ENCODE data around the gene PCDH9.

PCDH9 gene

DNA sequence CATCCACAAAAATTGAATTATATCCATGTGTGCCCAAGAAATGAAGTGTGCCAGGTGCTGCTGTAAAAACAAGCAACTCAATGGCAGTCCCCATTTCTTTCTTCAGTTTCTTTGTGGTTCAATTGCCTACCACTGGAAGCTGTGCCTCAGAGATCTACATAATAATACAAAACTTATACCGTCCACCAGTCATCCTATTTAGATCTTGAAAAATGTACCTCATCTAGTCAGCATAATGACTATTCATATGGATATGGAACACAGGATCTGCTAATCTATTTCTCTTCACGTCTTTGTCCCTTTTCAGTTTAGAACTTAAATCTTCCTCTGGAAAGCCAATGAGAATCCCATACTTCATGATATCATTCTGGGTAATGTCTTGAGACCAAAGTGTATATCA is 648.5 kb downstream of the PCDH9 start:
- H3K36me3 ChIP-seq (ENCODE audit: control insufficient read depth, insufficient read depth, low read length): no peaks in the 10 kb centered on the region
- H3K27me3 ChIP-seq (ENCODE audit: control insufficient read depth, insufficient read depth, low read length): no peaks in the 10 kb centered on the region
- no peaks in the 10 kb centered on the region for H3K4me1 ChIP-seq (ENCODE audit: control insufficient read depth, insufficient read depth, low read length)
- H3K9me3 ChIP-seq (ENCODE audit: control insufficient read depth, insufficient read depth, low read length): no peaks in the 10 kb centered on the region
- no CpG with 5 or more reads among the region's 2 CpGs for WGBS (ENCODE audit: insufficient coverage, insufficient read length)
- no peak overlapping the region for H3K27ac ChIP-seq (ENCODE audit: low read length)
- no peak overlapping the region for H3K4me3 ChIP-seq (ENCODE audit: low read length)
- DNase-seq (ENCODE audit: low read depth, low spot score): no peak

DNA sequence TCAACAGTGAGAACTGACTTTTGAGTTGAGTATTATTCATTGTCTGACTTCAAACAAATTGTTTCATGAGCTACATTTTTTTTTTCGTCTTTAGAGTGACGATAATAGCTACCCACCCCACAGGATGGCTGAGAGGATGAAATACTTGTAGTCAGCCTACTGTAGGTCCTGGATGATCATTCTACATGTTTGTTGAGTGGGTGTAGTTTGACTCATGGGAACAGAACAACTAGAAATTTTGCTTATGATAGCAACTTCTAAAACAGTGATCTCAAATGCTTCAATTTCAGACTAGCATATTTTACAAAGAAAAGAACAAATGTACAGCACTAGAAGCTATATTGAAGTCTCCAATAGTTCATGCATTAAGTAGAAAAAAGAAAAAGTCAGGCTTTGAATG is 651.8 kb downstream of the PCDH9 start:
- H3K36me3 ChIP-seq (ENCODE audit: control insufficient read depth, insufficient read depth, low read length): no peaks in the 10 kb centered on the region
- no peaks in the 10 kb centered on the region for H3K4me1 ChIP-seq (ENCODE audit: control insufficient read depth, insufficient read depth, low read length)
- no peak overlapping the region for H3K27ac ChIP-seq (ENCODE audit: low read length)
- no peak overlapping the region for H3K4me3 ChIP-seq (ENCODE audit: low read length)
- WGBS (ENCODE audit: insufficient coverage, insufficient read length): no CpG with 5 or more reads among the region's 2 CpGs
- H3K27me3 ChIP-seq (ENCODE audit: control insufficient read depth, insufficient read depth, low read length): no peaks in the 10 kb centered on the region
- no peaks in the 10 kb centered on the region for H3K9me3 ChIP-seq (ENCODE audit: control insufficient read depth, insufficient read depth, low read length)
- DNase-seq (ENCODE audit: low read depth, low spot score): no peak

GRCh38 chr13:66577358-66577757 is 652.8 kb downstream of the PCDH9 start:
- Histone ChIP-seq H3K27me3 (ENCODE audit: control insufficient read depth, insufficient read depth, low read length) (no peaks in the 10 kb centered on the region), H3K27ac (ENCODE audit: low read length) (no peak overlapping the region), H3K4me1 (ENCODE audit: control insufficient read depth, insufficient read depth, low read length) (no peaks in the 10 kb centered on the region), H3K9me3 (ENCODE audit: control insufficient read depth, insufficient read depth, low read length) (no peaks in the 10 kb centered on the region), H3K36me3 (ENCODE audit: control insufficient read depth, insufficient read depth, low read length) (no peaks in the 10 kb centered on the region), H3K4me3 (ENCODE audit: low read length) (no peak overlapping the region)
- DNase-seq (ENCODE audit: low read depth, low spot score): no peak
- no CpG with 5 or more reads among the region's 2 CpGs for WGBS (ENCODE audit: insufficient coverage, insufficient read length)

GRCh38 chr13:66576381-66576780 is 653.8 kb downstream of the PCDH9 start:
- DNase-seq (ENCODE audit: low read depth, low spot score): no peak
- Histone ChIP-seq H3K27me3 (ENCODE audit: control insufficient read depth, insufficient read depth, low read length) (no peaks in the 10 kb centered on the region), H3K9me3 (ENCODE audit: control insufficient read depth, insufficient read depth, low read length) (no peaks in the 10 kb centered on the region), H3K27ac (ENCODE audit: low read length) (no peak overlapping the region), H3K4me1 (ENCODE audit: control insufficient read depth, insufficient read depth, low read length) (no peaks in the 10 kb centered on the region), H3K4me3 (ENCODE audit: low read length) (no peak overlapping the region), H3K36me3 (ENCODE audit: control insufficient read depth, insufficient read depth, low read length) (no peaks in the 10 kb centered on the region)
- no CpG with 5 or more reads among the region's 1 CpG for WGBS (ENCODE audit: insufficient coverage, insufficient read length)

DNA sequence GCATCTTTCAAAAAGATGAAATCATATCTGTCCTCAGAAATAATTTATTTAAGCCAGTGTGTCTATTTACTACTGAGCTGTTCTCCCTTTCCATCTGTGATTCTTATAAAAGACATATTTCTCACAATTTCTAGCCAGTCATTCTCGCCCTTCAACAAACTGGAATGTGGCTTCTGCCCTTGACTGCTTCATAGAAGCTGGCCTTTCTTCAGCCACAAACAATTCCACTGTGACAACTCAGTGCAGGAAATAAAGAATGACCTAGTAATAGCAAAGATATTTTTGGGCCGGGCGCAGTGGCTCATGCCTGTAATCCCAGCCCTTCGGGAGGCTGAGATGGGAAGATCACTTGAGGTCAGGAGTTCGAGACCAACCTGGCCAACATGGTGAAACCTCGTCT is 655.5 kb downstream of the PCDH9 start:
- no peak for DNase-seq (ENCODE audit: low read depth, low spot score)
- H3K4me3 ChIP-seq (ENCODE audit: low read length): no peak overlapping the region
- no peaks in the 10 kb centered on the region for H3K9me3 ChIP-seq (ENCODE audit: control insufficient read depth, insufficient read depth, low read length)
- no peaks in the 10 kb centered on the region for H3K4me1 ChIP-seq (ENCODE audit: control insufficient read depth, insufficient read depth, low read length)
- no CpG with 5 or more reads among the region's 6 CpGs for WGBS (ENCODE audit: insufficient coverage, insufficient read length)
- no peaks in the 10 kb centered on the region for H3K36me3 ChIP-seq (ENCODE audit: control insufficient read depth, insufficient read depth, low read length)
- no peaks in the 10 kb centered on the region for H3K27me3 ChIP-seq (ENCODE audit: control insufficient read depth, insufficient read depth, low read length)
- no peak overlapping the region for H3K27ac ChIP-seq (ENCODE audit: low read length)

- Histone ChIP-seq H3K36me3 (ENCODE audit: control insufficient read depth, insufficient read depth, low read length) (no peaks in the 10 kb centered on the region), H3K27me3 (ENCODE audit: control insufficient read depth, insufficient read depth, low read length) (no peaks in the 10 kb centered on the region), H3K4me1 (ENCODE audit: control insufficient read depth, insufficient read depth, low read length) (no peaks in the 10 kb centered on the region), H3K27ac (ENCODE audit: low read length) (no peak overlapping the region), H3K4me3 (ENCODE audit: low read length) (no peak overlapping the region), H3K9me3 (ENCODE audit: control insufficient read depth, insufficient read depth, low read length) (no peaks in the 10 kb centered on the region)
- WGBS (ENCODE audit: insufficient coverage, insufficient read length): no CpG with 5 or more reads among the region's 5 CpGs
- no peak for DNase-seq (ENCODE audit: low read depth, low spot score)
Observed at GRCh38 chr13:66567899-66568612, 662.1 kb downstream of the PCDH9 start.

DNA sequence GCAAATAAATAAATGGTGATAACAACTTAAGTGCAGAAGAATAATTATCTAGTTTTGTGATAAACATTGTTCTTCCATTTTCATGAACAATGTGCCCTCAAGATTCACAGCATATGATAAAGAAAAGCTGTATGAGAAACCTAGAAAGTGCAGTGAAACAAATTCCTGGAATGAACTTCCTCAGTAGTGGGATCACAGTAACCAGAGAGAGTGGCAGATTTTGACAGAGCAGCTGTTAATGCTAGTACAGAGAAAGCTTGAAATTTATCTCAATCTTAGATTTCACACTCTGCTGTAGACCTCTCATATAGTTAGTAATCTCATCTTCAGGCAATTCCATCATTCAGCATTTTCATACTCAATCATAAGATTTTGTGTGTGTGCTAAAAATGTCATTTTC is 664.9 kb downstream of the PCDH9 start:
- Histone ChIP-seq H3K27ac (ENCODE audit: low read length) (no peak overlapping the region), H3K36me3 (ENCODE audit: control insufficient read depth, insufficient read depth, low read length) (no peaks in the 10 kb centered on the region), H3K9me3 (ENCODE audit: control insufficient read depth, insufficient read depth, low read length) (no peaks in the 10 kb centered on the region), H3K4me1 (ENCODE audit: control insufficient read depth, insufficient read depth, low read length) (no peaks in the 10 kb centered on the region), H3K4me3 (ENCODE audit: low read length) (no peak overlapping the region), H3K27me3 (ENCODE audit: control insufficient read depth, insufficient read depth, low read length) (no peaks in the 10 kb centered on the region)
- DNase-seq (ENCODE audit: low read depth, low spot score): no peak

- Histone ChIP-seq H3K27me3 (ENCODE audit: control insufficient read depth, insufficient read depth, low read length) (no peaks in the 10 kb centered on the region), H3K27ac (ENCODE audit: low read length) (no peak overlapping the region), H3K4me3 (ENCODE audit: low read length) (no peak overlapping the region), H3K36me3 (ENCODE audit: control insufficient read depth, insufficient read depth, low read length) (no peaks in the 10 kb centered on the region), H3K9me3 (ENCODE audit: control insufficient read depth, insufficient read depth, low read length) (no peaks in the 10 kb centered on the region), H3K4me1 (ENCODE audit: control insufficient read depth, insufficient read depth, low read length) (no peaks in the 10 kb centered on the region)
- DNase-seq (ENCODE audit: low read depth, low spot score): no peak
- 100% methylated on average over 1 of the region's 3 CpGs for WGBS (ENCODE audit: insufficient coverage, insufficient read length)
Observed at GRCh38 chr13:66563076-66563475, 667.1 kb downstream of the PCDH9 start.

- no peaks in the 10 kb centered on the region for H3K36me3 ChIP-seq (ENCODE audit: control insufficient read depth, insufficient read depth, low read length)
- no peak overlapping the region for H3K4me3 ChIP-seq (ENCODE audit: low read length)
- DNase-seq (ENCODE audit: low read depth, low spot score): no peak
- no CpG with 5 or more reads among the region's 5 CpGs for WGBS (ENCODE audit: insufficient coverage, insufficient read length)
- no peaks in the 10 kb centered on the region for H3K4me1 ChIP-seq (ENCODE audit: control insufficient read depth, insufficient read depth, low read length)
- H3K9me3 ChIP-seq (ENCODE audit: control insufficient read depth, insufficient read depth, low read length): no peaks in the 10 kb centered on the region
- H3K27ac ChIP-seq (ENCODE audit: low read length): no peak overlapping the region
- no peaks in the 10 kb centered on the region for H3K27me3 ChIP-seq (ENCODE audit: control insufficient read depth, insufficient read depth, low read length)
Observed at GRCh38 chr13:66562054-66562453, 668.1 kb downstream of the PCDH9 start.

GRCh38 chr13:66560991-66561390 is 669.1 kb downstream of the PCDH9 start:
- WGBS (ENCODE audit: insufficient coverage, insufficient read length): no CpG with 5 or more reads among the region's 26 CpGs
- Histone ChIP-seq H3K27ac (ENCODE audit: low read length) (no peak overlapping the region), H3K27me3 (ENCODE audit: control insufficient read depth, insufficient read depth, low read length) (no peaks in the 10 kb centered on the region), H3K4me1 (ENCODE audit: control insufficient read depth, insufficient read depth, low read length) (no peaks in the 10 kb centered on the region), H3K9me3 (ENCODE audit: control insufficient read depth, insufficient read depth, low read length) (no peaks in the 10 kb centered on the region), H3K36me3 (ENCODE audit: control insufficient read depth, insufficient read depth, low read length) (no peaks in the 10 kb centered on the region), H3K4me3 (ENCODE audit: low read length) (no peak overlapping the region)
- DNase-seq (ENCODE audit: low read depth, low spot score): no peak

GRCh38 chr13:66560189-66560588 is 669.9 kb downstream of the PCDH9 start:
- no CpG with 5 or more reads among the region's 3 CpGs for WGBS (ENCODE audit: insufficient coverage, insufficient read length)
- no peak for DNase-seq (ENCODE audit: low read depth, low spot score)
- no peak overlapping the region for H3K4me3 ChIP-seq (ENCODE audit: low read length)
- no peak overlapping the region for H3K27ac ChIP-seq (ENCODE audit: low read length)
- H3K27me3 ChIP-seq (ENCODE audit: control insufficient read depth, insufficient read depth, low read length): no peaks in the 10 kb centered on the region
- no peaks in the 10 kb centered on the region for H3K36me3 ChIP-seq (ENCODE audit: control insufficient read depth, insufficient read depth, low read length)
- H3K4me1 ChIP-seq (ENCODE audit: control insufficient read depth, insufficient read depth, low read length): no peaks in the 10 kb centered on the region
- no peaks in the 10 kb centered on the region for H3K9me3 ChIP-seq (ENCODE audit: control insufficient read depth, insufficient read depth, low read length)

Measured in iPS DF 6.9 (cell line).